ENCODE measurements around the gene RAD51B. TPM values are rescaled to one million over a fixed set of nuclear protein-coding genes. Genes with fewer than 3 reads are reported as not detected.
A peak's percentile ranks its signal among the peaks of the same experiment; 100 is the strongest.

Gene RAD51B
- total and polyA plus RNA-seq, 2 of the 13 experiments (the other 11 are each of a cell fraction or from before 2014, with no cell fraction given): 7.0 to 9.5 TPM

DNA sequence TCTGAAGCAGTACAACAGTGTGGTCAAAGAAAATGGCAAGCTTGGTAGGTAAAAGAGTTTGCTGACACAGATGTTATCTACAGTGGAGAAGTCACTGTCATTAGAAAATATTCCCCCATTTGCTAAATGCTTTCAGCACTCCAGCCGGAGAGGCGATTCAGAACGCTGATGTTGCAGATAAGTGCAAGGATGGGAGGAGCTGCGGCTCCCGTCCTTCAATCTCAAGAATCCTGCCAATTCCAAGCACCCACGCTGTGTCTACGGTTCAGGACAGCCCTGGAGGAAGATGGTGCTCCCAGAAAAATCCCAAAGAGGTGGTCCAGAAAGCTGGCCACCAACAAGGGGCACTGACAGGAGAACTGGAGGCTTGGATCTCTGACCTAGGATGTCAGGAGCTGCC lies 894.2 kb downstream of the RAD51B start:
- WGBS (ENCODE audit: low lambda C conversion rate): 60% methylated on average over 1 of the region's 7 CpGs
- Histone ChIP-seq H3K9ac (ENCODE audit: insufficient read depth, low read depth, low read length) (no peak overlapping the region), H4K20me1 (ENCODE audit: insufficient read depth, low read length) (no peaks in the 10 kb centered on the region), H3K4me2 (ENCODE audit: low read depth, low read length) (no peak overlapping the region), H2AFZ (ENCODE audit: low read length) (no peak overlapping the region), H3K36me3 (replicated peaks in 1 of 2; ENCODE audit: control insufficient read depth in 1 of 2, insufficient read depth in 2 of 2, low read length in 2 of 2) (no peaks in the 10 kb centered on the region), H3K27me3 (ENCODE audit: control insufficient read depth in 1 of 2, insufficient read depth in 2 of 2, low read length in 2 of 2) (no peaks in the 10 kb centered on the region), H3K4me1 (ENCODE audit: insufficient read depth, low read length) (peaks cover 66% of the 10 kb centered on the region), H3K4me3 (replicated peaks in 1 of 3; ENCODE audit: insufficient read depth in 1 of 3, low read depth in 2 of 3, low read length in 3 of 3) (no peak overlapping the region), H3K9me3 (ENCODE audit: low read length) (no peaks in the 10 kb centered on the region), H3K79me2 (ENCODE audit: insufficient read depth, low read length) (no peaks in the 10 kb centered on the region), H3K27ac (ENCODE audit: extremely low read length, insufficient read depth, low read length) (no peak overlapping the region)
- intact Hi-C loops (cut with micrococcal nuclease; ENCODE audit: unreplicated experiment) (loop anchor here (10.0 kb wide), 1 partner anchor 769 kb away; no protein-coding TSS in a partner anchor), in situ Hi-C loops (cut with HindIII; ENCODE audit: extremely low pct_ligation_motif_present, low pct_unique_long_range_greater_than_20kb) (loop anchor here (5.0 kb wide), 1 partner anchor 79 kb away; the partner anchor contains the start of gene ZFP36L1)
- BruUV-seq (replicated peaks): no TSS peak
- FAIRE-seq: no peak
- ChIA-PET CTCF (ENCODE audit: low intra/inter-chr PET ratio, low total read pairs) (no interaction called here), POLR2A (interaction anchor here (1.2 to 5.2 kb wide), 2 partner anchors 78 to 110 kb away, joined by 3 to 41 read pairs; partner anchors contain the start of gene ZFP36L1)
- TF ChIP-seq MAFF (IDR thresholded peaks at IDR 0.05; ENCODE audit: low read depth, low read length) (peak; percentile 33), IKZF4 (CRISPR knock-in tag; IDR thresholded peaks at IDR 0.05; ENCODE audit: borderline replicate concordance, low read depth, not compliant biosample characterization) (no peak), MAFK (conservative IDR thresholded peaks at IDR 0.05 in 1 of 2, IDR thresholded peaks at IDR 0.05 in 1 of 2; ENCODE audit: low read length in 2 of 2) (peak; percentile 40 to 62; a peak in 2 of 4 replicates)
- TF ChIP-seq, protein P1, sequence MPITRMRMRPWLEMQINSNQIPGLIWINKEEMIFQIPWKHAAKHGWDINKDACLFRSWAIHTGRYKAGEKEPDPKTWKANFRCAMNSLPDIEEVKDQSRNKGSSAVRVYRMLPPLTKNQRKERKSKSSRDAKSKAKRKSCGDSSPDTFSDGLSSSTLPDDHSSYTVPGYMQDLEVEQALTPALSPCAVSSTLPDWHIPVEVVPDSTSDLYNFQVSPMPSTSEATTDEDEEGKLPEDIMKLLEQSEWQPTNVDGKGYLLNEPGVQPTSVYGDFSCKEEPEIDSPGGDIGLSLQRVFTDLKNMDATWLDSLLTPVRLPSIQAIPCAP (CRISPR knock-in tag; IDR thresholded peaks at IDR 0.05; ENCODE audit: low read depth): no peak
- ATAC-seq: no peak
- DNase-seq (ENCODE audit: low spot score): no peak

All from HepG2 (cell line).